GM18511 (cell line): ENCODE results near the gene CDC20B.

Source experiments
- ATAC-seq: cut with Tn5 transposase; IDR thresholded peaks from one replicate; pipeline ENCODE4 v1.9.1; 2021; ENCODE audit warnings: mild to moderate bottlenecking, moderate library complexity; ENCODE audit not compliant: unreplicated experiment

The CDC20B gene

GRCh38 chr5:55172937-55173686, at the start of gene CDC20B:
CDC20B (minus strand) TSS chr5:55173177; CDS start chr5:55173000, 177 bp downstream.
- peak; percentile 85 for ATAC-seq

- ATAC-seq = no peak
Measured at GRCh38 chr5:55222092-55222984, 49.4 kb upstream of the CDC20B start.

- no peak for ATAC-seq
Measured at GRCh38 chr5:55220433-55221185, 47.6 kb upstream of the CDC20B start.

- no peak for ATAC-seq
Measured at GRCh38 chr5:55219770-55220169, 46.8 kb upstream of the CDC20B start.

- no peak for ATAC-seq
Measured at GRCh38 chr5:55218967-55219366, 46.0 kb upstream of the CDC20B start.

GRCh38 chr5:55211184-55211874, 38.4 kb upstream of the CDC20B start:
- no peak for ATAC-seq

GRCh38 chr5:55205001-55205400, 32.0 kb upstream of the CDC20B start:
- ATAC-seq = no peak

- ATAC-seq = no peak
Measured at GRCh38 chr5:55191165-55191564, 18.2 kb upstream of the CDC20B start.

GRCh38 chr5:55188656-55189540, 15.9 kb upstream of the CDC20B start:
- ATAC-seq = no peak

- ATAC-seq = no peak
Measured at GRCh38 chr5:55187370-55187769, 14.4 kb upstream of the CDC20B start.

GRCh38 chr5:55180016-55180415, 7.0 kb upstream of the CDC20B start:
- no peak for ATAC-seq

GRCh38 chr5:55177078-55177477, 4.1 kb upstream of the CDC20B start:
- ATAC-seq = no peak

GRCh38 chr5:55176176-55176818, 3.3 kb upstream of the CDC20B start:
- no peak for ATAC-seq

GRCh38 chr5:55175781-55176175, 2.8 kb upstream of the CDC20B start:
- ATAC-seq = no peak

- peak; percentile 13 for ATAC-seq
Measured at GRCh38 chr5:55173687-55174230, 782 bp upstream of the CDC20B start.

- peak; percentile 74 for ATAC-seq
Measured at GRCh38 chr5:55172051-55172899, 702 bp downstream of the CDC20B start.

- no peak for ATAC-seq
Measured at GRCh38 chr5:55171471-55171870, 1.5 kb downstream of the CDC20B start.

- ATAC-seq = no peak
Measured at GRCh38 chr5:55162666-55163065, 10.3 kb downstream of the CDC20B start.
